Measurements from ENCODE around the gene EP300.

GRCh38 chr22:41169157-41169556 lies 76.8 kb downstream of the EP300 start:
- no peak for TF ChIP-seq RNF2 (IDR thresholded peaks at IDR 0.05; ENCODE audit: borderline replicate concordance, low read depth, low read length, missing control alignments, poor library complexity, severe bottlenecking)
- TF ChIP-seq CTCF (IDR thresholded peaks at IDR 0.05; ENCODE audit: control extremely low read depth in 1 of 3, insufficient read depth in 1 of 3, low read depth in 1 of 3, low read length in 3 of 3): no peak
- TF ChIP-seq EZH2 (IDR thresholded peaks at IDR 0.05; ENCODE audit: low read depth, low read length, severe bottlenecking): no peak
- no peak for TF ChIP-seq KDM1A (IDR thresholded peaks at IDR 0.05; ENCODE audit: borderline replicate concordance, low read length)
- TF ChIP-seq TCF12 (IDR thresholded peaks at IDR 0.05; ENCODE audit: low read depth, low read length): no peak
- no peak for TF ChIP-seq JUN (IDR thresholded peaks at IDR 0.05; ENCODE audit: low read depth, low read length)
- no peak for TF ChIP-seq EP300 (IDR thresholded peaks at IDR 0.05; ENCODE audit: borderline replicate concordance in 1 of 2, low read depth in 2 of 2, low read length in 2 of 2)
- TF ChIP-seq CHD2 (IDR thresholded peaks at IDR 0.05; ENCODE audit: low read length): no peak
- TF ChIP-seq POLR2AphosphoS5 (IDR thresholded peaks at IDR 0.05; ENCODE audit: low read depth, low read length): no peak
- TF ChIP-seq TAF1 (IDR thresholded peaks at IDR 0.05; ENCODE audit: low read depth, low read length): no peak
- TF ChIP-seq FOSL1 (IDR thresholded peaks at IDR 0.05; ENCODE audit: insufficient read depth, low read depth, low read length): no peak
- no peak for TF ChIP-seq SRF (IDR thresholded peaks at IDR 0.05; ENCODE audit: low read depth, low read length)
- no peak for TF ChIP-seq CEBPB (IDR thresholded peaks at IDR 0.05; ENCODE audit: low read depth, low read length)
- no peak for TF ChIP-seq POLR2A (IDR thresholded peaks at IDR 0.05; ENCODE audit: control extremely low read depth in 1 of 2, low read depth in 2 of 2, low read length in 2 of 2)
